ENCODE data around the gene PHACTR1.

DNA sequence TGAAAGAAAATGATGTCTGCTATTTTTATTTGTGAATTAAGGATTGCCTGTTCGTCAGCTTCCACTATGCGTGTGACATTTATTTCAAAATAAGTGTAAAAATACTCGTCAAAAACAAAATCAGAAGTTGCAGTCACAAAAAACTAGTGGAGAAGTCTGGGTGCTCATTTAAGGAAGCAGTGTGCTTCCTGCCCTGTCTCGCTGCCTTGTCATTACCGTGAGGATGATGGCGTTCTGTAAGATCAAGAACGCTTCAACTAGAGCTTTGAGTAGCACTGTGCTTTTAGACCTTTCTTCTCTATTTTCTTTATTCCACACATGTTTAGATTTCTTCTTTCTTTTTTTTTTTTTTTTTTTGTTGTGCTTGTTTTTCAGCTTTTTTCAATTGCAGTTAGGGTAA lies 424.8 kb downstream of the PHACTR1 start:
- no peak for TF ChIP-seq FOXA1 (IDR thresholded peaks at IDR 0.05)
- no peak for TF ChIP-seq TARDBP (IDR thresholded peaks at IDR 0.05)
- TF ChIP-seq L3MBTL2 (conservative IDR thresholded peaks at IDR 0.05): no peak
- no peak for TF ChIP-seq BHLHE40 (IDR thresholded peaks at IDR 0.05; ENCODE audit: borderline replicate concordance)
- no peak for TF ChIP-seq SUZ12 (IDR thresholded peaks at IDR 0.05)
- no peak for TF ChIP-seq ELF4 (IDR thresholded peaks at IDR 0.05)
- no peak for TF ChIP-seq FOXK2 (IDR thresholded peaks at IDR 0.05)
- TF ChIP-seq FOXM1 (IDR thresholded peaks at IDR 0.05; ENCODE audit: borderline replicate concordance): no peak
- no peak for TF ChIP-seq LEF1 (IDR thresholded peaks at IDR 0.05; ENCODE audit: borderline replicate concordance)
